Loucy (cell line): ENCODE data around the gene COL6A5.

Experiments
- H2AFZ ChIP-seq: fragments of 200-600 bp; sonication (generic); 2 replicates; pipeline ENCODE4 v1.6.0; 2016; ENCODE audit warnings: antibody characterized with exemption, mild to moderate bottlenecking, low read length, moderate library complexity
- H3F3A ChIP-seq: fragments of 200-600 bp; 2 replicates; pipeline ENCODE4 v1.6.0; 2016; ENCODE audit warnings: antibody characterized with exemption, low read depth, mild to moderate bottlenecking
- H3K27me3 ChIP-seq: fragments of 200-600 bp; sonication (generic); 2 replicates; pipeline ENCODE4 v1.6.1; 2014; ENCODE audit warnings: low read length, mild to moderate bottlenecking; ENCODE audit not compliant: insufficient read depth, poor library complexity, severe bottlenecking
- H3K36me3 ChIP-seq: fragments of 200-600 bp; sonication (generic); 2 replicates; pipeline ENCODE4 v1.6.1; 2016; ENCODE audit warnings: low read length; ENCODE audit not compliant: insufficient read depth
- H3K4me1 ChIP-seq: fragments of 200-600 bp; sonication (generic); 2 replicates; pipeline ENCODE4 v1.5.1; 2014; ENCODE audit warnings: low read length, mild to moderate bottlenecking; ENCODE audit not compliant: insufficient read depth, poor library complexity, severe bottlenecking
- H3K4me2 ChIP-seq: fragments of 200-600 bp; sonication (generic); 2 replicates; pipeline ENCODE4 v1.6.0; 2014; ENCODE audit warnings: antibody characterized with exemption, low read length, low read depth, mild to moderate bottlenecking; ENCODE audit not compliant: poor library complexity, severe bottlenecking
- H3K4me3 ChIP-seq: fragments of 200-600 bp; sonication (generic); 2 replicates; pipeline ENCODE4 v1.5.1; 2014; ENCODE audit warnings: low read length, mild to moderate bottlenecking, mixed read lengths; ENCODE audit not compliant: poor library complexity, severe bottlenecking
- H3K79me2 ChIP-seq: fragments of 200-600 bp; sonication (generic); 2 replicates; pipeline ENCODE4 v1.6.1; 2014; ENCODE audit warnings: low read length; ENCODE audit not compliant: insufficient read depth
- H3K9ac ChIP-seq: fragments of 200-600 bp; sonication (generic); 2 replicates; pipeline ENCODE4 v1.6.0; 2014; ENCODE audit warnings: mild to moderate bottlenecking, low read depth, low read length, moderate library complexity; ENCODE audit not compliant: poor library complexity, severe bottlenecking
- H3K9me2 ChIP-seq: fragments of 200-600 bp; sonication (generic); replicated peaks from 2 replicates; pipeline ENCODE4 v1.6.1; 2016; ENCODE audit warnings: low read depth, low read length, mixed read lengths
- H3K9me3 ChIP-seq: fragments of 200-600 bp; sonication (generic); 2 replicates; pipeline ENCODE4 v1.6.1; 2014; ENCODE audit warnings: mild to moderate bottlenecking, antibody characterized with exemption, low read length, low read depth; ENCODE audit not compliant: insufficient read depth
- H4K20me1 ChIP-seq: fragments of 200-600 bp; sonication (generic); 2 replicates; pipeline ENCODE4 v1.6.0; 2014; ENCODE audit warnings: antibody characterized with exemption, low read length, mild to moderate bottlenecking; ENCODE audit not compliant: insufficient read depth, poor library complexity, severe bottlenecking
- CTCF ChIP-seq: fragments of 200-600 bp; sonication (generic); conservative IDR thresholded peaks from 2 replicates; pipeline ENCODE4 v1.5.1; 2014; ENCODE audit warnings: mild to moderate bottlenecking, antibody characterized with exemption, low read length
- EZH2phosphoT487 ChIP-seq: fragments of 200-600 bp; IDR thresholded peaks from 2 replicates; pipeline ENCODE4 v1.6.1; 2018; ENCODE audit warnings: antibody characterized with exemption, mild to moderate bottlenecking, moderate library complexity, borderline replicate concordance

Gene COL6A5

GRCh38 chr3:130488288-130488687, 142.8 kb downstream of the COL6A5 start:
- Histone ChIP-seq H3K9ac (no peak overlapping the region), H3K9me3 (no peaks in the 10 kb centered on the region), H2AFZ (no peak overlapping the region), H3F3A (no peaks in the 10 kb centered on the region), H3K36me3 (no peaks in the 10 kb centered on the region), H3K9me2 (0 out of 2 replicates have a peak, but pooled peaks cover 1% of the 10 kb centered on the region), H3K4me3 (no peak overlapping the region), H3K79me2 (no peaks in the 10 kb centered on the region), H4K20me1 (no peaks in the 10 kb centered on the region), H3K27me3 (no peaks in the 10 kb centered on the region), H3K4me2 (no peak overlapping the region), H3K4me1 (no peaks in the 10 kb centered on the region)
- TF ChIP-seq EZH2phosphoT487: no peak
- no peak for TF ChIP-seq CTCF

GRCh38 chr3:130488769-130489450, 143.4 kb downstream of the COL6A5 start:
- H3K4me2 ChIP-seq: no peak overlapping the region
- no peaks in the 10 kb centered on the region for H3K9me3 ChIP-seq
- no peaks in the 10 kb centered on the region for H3K27me3 ChIP-seq

GRCh38 chr3:130490241-130490640, 144.8 kb downstream of the COL6A5 start:
- H3F3A ChIP-seq: no peaks in the 10 kb centered on the region
- no peaks in the 10 kb centered on the region for H3K36me3 ChIP-seq
- no peaks in the 10 kb centered on the region for H3K27me3 ChIP-seq
- H3K4me1 ChIP-seq: no peaks in the 10 kb centered on the region
- no peaks in the 10 kb centered on the region for H3K9me3 ChIP-seq
- H3K9ac ChIP-seq: no peak overlapping the region
- no peak for TF ChIP-seq CTCF
- TF ChIP-seq EZH2phosphoT487: no peak
- H4K20me1 ChIP-seq: no peaks in the 10 kb centered on the region
- H3K9me2 ChIP-seq: 0 out of 2 replicates have a peak, but pooled peaks cover 5% of the 10 kb centered on the region
- no peak overlapping the region for H3K4me2 ChIP-seq
- no peak overlapping the region for H3K4me3 ChIP-seq
- H3K79me2 ChIP-seq: no peaks in the 10 kb centered on the region
- H2AFZ ChIP-seq: no peak overlapping the region

More at GRCh38 chr3:130488769-130489450, 143.4 kb downstream of the COL6A5 start:
- Histone ChIP-seq H3K4me1 (no peaks in the 10 kb centered on the region), H3F3A (no peaks in the 10 kb centered on the region), H3K9me2 (0 out of 2 replicates have a peak, but pooled peaks cover 5% of the 10 kb centered on the region), H3K36me3 (no peaks in the 10 kb centered on the region), H3K9ac (no peak overlapping the region), H2AFZ (no peak overlapping the region), H3K4me3 (no peak overlapping the region), H3K79me2 (no peaks in the 10 kb centered on the region), H4K20me1 (no peaks in the 10 kb centered on the region)
- TF ChIP-seq CTCF: no peak
- TF ChIP-seq EZH2phosphoT487: no peak
